ENCODE results near the gene RAPGEF5. TPM values are rescaled to one million over a fixed set of nuclear protein-coding genes. Genes with fewer than 3 reads are reported as not detected.

RAPGEF5 gene
- polyA plus RNA-seq, 5 donors: 47.2 to 88.7 (median 72.8) TPM

- no peak for DNase-seq
Measured at GRCh38 chr7:22268884-22269421, 88.0 kb downstream of the RAPGEF5 start.

DNA sequence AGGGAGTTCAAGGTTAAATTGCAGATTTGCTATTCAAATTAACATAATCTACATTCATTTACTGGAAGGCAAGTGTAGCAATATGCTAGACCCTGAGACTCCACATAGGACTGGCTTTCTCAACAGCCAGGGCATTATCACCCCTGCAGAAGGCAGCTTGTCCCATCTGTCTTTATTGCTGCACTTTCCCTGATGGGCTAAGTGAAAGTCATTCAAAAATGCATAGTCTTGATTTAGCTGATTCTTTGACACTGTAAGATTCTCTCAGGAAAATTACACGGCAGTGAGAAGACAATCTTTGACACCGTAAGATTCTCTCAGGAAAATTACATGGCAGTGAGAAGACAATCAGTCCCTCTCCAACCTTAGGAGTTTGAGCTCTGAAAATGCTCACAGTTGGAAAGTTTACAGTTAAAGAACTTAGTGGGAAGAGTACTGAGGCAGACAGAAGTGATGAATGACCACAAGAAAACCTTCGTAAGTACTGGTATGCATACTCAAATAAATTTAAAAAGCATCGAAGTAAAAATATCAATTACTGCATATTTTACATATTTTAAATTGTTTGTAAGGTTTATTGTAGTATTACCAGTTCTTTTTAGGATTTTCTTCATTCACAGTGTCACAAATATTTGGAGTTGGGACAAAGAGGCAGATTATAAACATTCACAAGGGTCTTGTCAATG, 88.9 kb downstream of the RAPGEF5 start:
- no peak for DNase-seq

DNA sequence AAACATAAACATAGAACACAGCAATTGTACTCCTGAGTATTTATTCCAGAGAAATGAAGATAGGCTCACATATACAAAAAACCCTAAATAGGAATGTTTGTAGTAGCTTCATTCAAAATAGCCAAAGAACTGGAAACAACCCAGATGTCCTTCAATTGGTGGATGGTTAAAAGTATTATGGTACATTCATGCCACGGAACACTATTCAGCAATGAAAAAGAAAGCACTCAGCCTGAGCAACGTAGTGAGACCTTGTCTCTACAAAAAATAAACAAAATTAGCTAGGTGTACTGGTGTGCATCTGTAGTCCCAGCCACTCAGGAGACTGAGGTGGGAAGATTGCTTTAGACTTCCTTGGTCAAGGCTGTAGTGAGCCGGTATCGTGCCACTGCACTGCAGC, 94.4 kb downstream of the RAPGEF5 start:
- no peak for DNase-seq

DNA sequence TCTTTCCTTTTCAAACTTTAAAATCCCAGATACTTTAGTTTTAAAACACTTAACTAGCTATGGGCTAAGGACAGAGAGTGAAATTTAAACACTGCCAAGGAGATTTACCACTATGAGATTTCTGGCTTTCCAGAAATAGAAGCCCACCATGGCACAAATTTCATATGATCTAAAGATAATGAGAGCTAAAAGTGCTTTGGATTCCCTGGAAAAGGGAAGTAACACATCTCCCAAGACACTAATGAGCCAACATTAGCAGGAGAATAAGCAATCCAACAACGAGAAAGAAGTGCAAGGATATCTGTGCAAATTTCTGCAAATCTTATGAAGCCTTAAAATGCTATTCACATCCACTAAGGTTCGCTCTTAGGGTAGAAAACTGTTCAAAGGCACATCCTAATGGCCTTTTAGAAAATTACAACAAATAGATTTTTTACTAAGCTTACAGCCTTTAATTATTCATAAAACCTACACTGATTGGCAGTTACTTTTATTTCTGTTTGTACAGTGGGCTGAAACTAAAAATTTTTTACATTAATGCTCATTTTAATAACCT, 100.3 kb downstream of the RAPGEF5 start:
- DNase-seq: no peak

- DNase-seq: no peak
Measured at GRCh38 chr7:22255834-22256233, 101.1 kb downstream of the RAPGEF5 start.

- no peak for DNase-seq
Measured at GRCh38 chr7:22255342-22255741, 101.6 kb downstream of the RAPGEF5 start.

DNA sequence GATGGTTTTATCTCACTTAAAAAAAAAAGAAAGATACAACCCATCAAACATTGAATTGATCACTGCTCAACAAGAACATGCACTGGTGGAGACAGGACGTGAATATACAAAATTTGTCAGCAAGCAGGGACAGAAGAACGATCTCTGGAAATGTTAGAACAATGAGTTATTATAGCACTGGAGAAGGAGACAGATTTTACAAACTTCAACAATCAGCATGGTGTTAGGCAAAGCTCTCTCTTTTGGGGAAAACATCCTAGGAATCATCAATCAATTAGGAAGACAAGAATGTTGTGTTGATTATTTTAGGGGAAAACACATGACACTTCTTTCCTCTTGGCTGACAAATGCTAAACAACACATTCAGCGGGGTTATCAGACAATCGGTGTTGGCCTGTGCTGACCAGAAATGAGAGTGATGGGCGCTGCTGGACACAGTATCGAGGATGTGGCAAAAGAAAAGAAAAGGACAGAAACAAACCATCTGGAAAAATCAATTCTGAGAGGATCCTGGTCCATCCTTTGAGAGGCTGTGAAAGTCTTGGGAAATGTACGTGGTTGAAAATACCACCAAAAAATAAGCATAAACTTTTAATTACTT, 103.9 kb downstream of the RAPGEF5 start:
- DNase-seq: no peak

- no peak for DNase-seq
Measured at GRCh38 chr7:22252016-22252415, 104.9 kb downstream of the RAPGEF5 start.

DNA sequence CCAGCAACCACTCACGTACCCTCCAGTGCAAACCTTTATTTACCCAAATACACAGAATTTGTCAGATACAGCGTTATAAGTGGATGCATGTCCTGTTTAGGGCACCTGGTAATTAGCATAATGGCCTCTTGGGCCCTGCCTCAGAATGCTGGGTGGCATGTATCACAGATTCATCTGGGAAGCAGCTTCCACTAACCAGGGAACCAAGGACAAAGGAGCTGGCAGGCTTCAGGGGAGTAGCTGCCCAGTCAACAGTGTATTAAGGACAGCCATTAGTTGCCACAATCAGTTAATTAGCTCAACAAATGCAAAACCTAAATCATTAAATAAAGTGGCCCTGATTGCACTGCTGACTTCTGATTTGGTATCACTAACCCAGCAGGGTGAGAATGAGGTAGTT, 105.7 kb downstream of the RAPGEF5 start:
- DNase-seq: no peak

GRCh38 chr7:22250390-22250789, 106.6 kb downstream of the RAPGEF5 start:
- no peak for DNase-seq

- DNase-seq: no peak
Measured at GRCh38 chr7:22248111-22248809, 108.7 kb downstream of the RAPGEF5 start.

- no peak for DNase-seq
Measured at GRCh38 chr7:22241805-22242390, 115.1 kb downstream of the RAPGEF5 start.

DNA sequence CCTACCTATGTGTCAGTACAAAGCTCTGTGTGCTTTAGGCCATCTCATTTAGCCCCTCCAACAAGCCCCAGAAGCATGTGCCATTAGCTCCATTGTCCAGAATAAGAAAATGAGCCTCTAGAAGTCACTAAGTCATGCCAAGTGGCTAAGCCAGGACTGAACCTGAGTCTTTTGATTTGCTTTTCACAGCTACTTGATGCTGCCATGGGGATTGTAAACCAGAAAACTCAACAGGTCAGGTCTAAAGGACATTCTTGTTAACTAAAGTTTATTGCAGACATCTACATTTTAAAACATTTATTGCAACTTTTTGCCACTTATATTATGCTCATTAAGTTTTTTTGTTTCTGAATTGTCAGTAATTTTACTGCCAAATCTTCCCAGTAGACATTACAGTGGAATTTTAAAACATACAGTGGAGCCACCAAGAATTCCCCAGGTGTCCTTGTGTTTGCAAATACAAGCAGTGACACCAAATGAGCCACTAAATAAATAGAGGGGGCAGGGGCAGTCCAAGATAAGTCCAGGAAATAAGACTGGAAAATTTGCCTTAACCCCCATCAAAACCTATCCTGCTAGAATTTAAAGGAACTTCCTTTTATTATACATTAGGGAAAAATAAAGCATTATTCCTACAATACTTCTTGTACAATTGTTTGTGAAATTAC, 115.9 kb downstream of the RAPGEF5 start:
- DNase-seq: no peak

- no peak for DNase-seq
Measured at GRCh38 chr7:22238354-22239311, 118.3 kb downstream of the RAPGEF5 start.

- no peak for DNase-seq
Measured at GRCh38 chr7:22235134-22235533, 121.8 kb downstream of the RAPGEF5 start.

DNA sequence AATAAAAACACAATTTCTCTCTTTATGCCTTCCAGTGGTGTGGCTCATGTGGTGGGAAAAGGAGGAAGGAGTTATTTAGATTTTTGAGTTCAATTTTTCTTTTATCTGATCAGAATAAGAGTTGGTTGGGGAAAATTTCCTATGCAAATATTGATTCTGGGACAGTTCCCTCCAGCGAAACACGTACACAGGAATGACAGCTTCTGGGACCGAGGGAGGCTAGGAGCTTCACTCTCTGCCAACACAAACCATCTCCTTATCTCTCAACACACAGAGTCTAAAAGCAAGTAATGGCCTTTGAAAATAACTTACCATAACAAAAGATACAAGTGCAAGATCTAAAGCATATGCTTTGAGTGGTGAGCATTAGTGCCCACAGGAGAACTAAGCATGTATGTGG, 122.7 kb downstream of the RAPGEF5 start:
- DNase-seq: no peak

GRCh38 chr7:22231806-22232205, 125.1 kb downstream of the RAPGEF5 start:
- no peak for DNase-seq

DNA sequence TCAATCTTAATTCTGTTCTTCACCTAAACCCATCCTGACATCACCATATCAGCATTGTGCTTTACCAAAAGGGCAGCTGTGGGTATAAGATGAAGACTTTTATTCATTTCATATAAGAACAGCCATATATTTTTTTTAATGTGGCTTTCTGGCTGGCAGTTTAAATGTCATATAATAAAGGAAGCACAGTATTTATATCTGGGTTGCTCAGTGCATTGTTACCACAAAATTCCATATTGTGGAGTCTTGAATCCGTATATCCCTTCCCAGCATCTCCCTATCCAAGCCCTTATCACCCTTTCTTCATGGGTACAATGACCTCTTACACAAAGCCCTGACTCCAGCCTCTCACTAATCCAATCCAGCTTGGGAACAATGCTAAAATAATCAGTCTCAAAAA, 125.8 kb downstream of the RAPGEF5 start:
- DNase-seq: no peak

- DNase-seq: no peak
Measured at GRCh38 chr7:22230238-22230637, 126.7 kb downstream of the RAPGEF5 start.

DNA sequence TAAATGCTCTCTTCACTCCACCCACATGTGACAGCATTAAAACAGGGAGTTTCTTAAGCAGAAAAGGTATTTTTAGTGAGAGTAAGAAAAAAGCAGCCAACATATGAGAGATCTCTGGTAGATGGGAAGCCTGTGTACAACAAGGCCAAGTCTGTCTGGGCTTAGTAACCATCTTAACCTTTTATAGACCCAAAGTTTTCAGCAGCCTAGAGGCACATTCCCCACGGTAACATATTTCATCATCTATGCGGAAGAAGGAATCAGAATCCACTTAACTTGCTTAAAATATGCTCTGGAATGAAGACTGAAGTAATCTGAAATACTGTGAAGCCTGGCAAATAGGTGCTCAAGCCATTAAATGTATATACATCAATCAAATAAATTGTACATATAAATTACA, 127.8 kb downstream of the RAPGEF5 start:
- DNase-seq: no peak
